ENCODE data around the gene ROBO2. TPM values are rescaled to one million over a fixed set of nuclear protein-coding genes. Genes with fewer than 3 reads are reported as not detected.

Gene ROBO2
- total RNA-seq, 4 donors from 2014 or later = 0.20 to 0.41 (median 0.32) TPM; not detected in 1

DNA sequence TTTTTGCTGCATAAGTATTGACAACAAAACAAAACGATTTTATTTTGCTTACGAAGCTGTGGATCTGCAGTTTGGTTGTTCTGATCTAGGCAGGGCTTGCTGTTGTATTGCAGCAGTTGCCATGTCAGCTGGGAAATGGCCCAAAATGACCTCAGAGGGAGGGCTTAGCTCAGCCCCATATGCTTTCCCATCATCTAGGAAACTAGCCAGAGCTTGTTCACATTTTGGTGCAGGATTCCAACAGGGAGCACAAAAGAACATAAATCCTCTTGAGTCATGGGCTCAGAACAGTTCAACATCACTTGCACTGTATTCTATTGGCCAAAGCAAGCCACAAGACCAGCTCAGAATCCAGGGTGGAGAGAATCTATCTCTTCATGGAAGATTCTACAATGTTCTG, 42.2 kb upstream of the ROBO2 start:
- intact Hi-C loops (cut with DNase I; ENCODE audit: low total_unique reads) = no loop called here
- no peaks in the 10 kb centered on the region for H3K9me3 ChIP-seq
- no peaks in the 10 kb centered on the region for H3K36me3 ChIP-seq
- in situ Hi-C loops (cut with MboI; ENCODE audit: low pct_ligation_motif_present in 1 of 4, low pct_unique_long_range_greater_than_20kb in 1 of 4, low sequenced_read_pairs in 3 of 4) = no loop called here
- whole genome bisulfite sequencing, 2 donors (ENCODE audit: low coverage in 1 of 2) = 61 to 70% methylated on average over 2 of the region's 2 CpGs
- no peak overlapping the region for H3K4me3 ChIP-seq
- DNase-seq = no peak
- no peak overlapping the region for H3K27ac ChIP-seq
- H3K27me3 ChIP-seq = no peaks in the 10 kb centered on the region
- no peaks in the 10 kb centered on the region for H3K4me1 ChIP-seq
- TF ChIP-seq POLR2AphosphoS5 (IDR thresholded peaks at IDR 0.05) = no peak
- TF ChIP-seq POLR2A (IDR thresholded peaks at IDR 0.05) = no peak
- no peak for TF ChIP-seq EP300 (IDR thresholded peaks at IDR 0.05; ENCODE audit: low read depth)
- TF ChIP-seq, protein P1, sequence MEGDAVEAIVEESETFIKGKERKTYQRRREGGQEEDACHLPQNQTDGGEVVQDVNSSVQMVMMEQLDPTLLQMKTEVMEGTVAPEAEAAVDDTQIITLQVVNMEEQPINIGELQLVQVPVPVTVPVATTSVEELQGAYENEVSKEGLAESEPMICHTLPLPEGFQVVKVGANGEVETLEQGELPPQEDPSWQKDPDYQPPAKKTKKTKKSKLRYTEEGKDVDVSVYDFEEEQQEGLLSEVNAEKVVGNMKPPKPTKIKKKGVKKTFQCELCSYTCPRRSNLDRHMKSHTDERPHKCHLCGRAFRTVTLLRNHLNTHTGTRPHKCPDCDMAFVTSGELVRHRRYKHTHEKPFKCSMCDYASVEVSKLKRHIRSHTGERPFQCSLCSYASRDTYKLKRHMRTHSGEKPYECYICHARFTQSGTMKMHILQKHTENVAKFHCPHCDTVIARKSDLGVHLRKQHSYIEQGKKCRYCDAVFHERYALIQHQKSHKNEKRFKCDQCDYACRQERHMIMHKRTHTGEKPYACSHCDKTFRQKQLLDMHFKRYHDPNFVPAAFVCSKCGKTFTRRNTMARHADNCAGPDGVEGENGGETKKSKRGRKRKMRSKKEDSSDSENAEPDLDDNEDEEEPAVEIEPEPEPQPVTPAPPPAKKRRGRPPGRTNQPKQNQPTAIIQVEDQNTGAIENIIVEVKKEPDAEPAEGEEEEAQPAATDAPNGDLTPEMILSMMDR (IDR thresholded peaks at IDR 0.05) = no peak

DNA sequence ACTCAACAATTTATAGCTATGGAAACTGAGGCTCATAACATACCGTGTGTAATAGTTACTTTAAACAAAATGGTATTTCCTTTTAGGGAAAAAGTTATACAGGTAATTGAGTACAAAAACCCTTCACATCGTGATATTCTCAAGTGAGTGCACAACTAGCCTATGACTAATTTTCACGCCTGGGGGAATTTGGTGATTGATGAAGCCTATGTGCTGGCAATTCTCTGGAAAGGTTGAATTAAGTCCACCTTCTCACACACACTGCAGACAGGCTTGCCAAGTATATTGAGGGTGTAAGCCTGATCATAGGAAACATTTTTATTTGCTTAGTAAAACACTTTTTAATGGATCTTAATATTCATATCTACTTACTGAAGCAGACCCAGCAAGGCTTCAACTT, 41.3 kb upstream of the ROBO2 start:
- no peak for DNase-seq
- Histone ChIP-seq H3K4me3 (no peak overlapping the region), H3K27ac (no peak overlapping the region), H3K9me3 (no peaks in the 10 kb centered on the region), H3K4me1 (no peaks in the 10 kb centered on the region), H3K27me3 (no peaks in the 10 kb centered on the region), H3K36me3 (no peaks in the 10 kb centered on the region)
- TF ChIP-seq, protein P1 (IDR thresholded peaks at IDR 0.05) = no peak
- TF ChIP-seq EP300 (IDR thresholded peaks at IDR 0.05; ENCODE audit: low read depth) = no peak
- no peak for TF ChIP-seq POLR2AphosphoS5 (IDR thresholded peaks at IDR 0.05)
- TF ChIP-seq POLR2A (IDR thresholded peaks at IDR 0.05) = no peak
- in situ Hi-C loops (cut with MboI; ENCODE audit: low pct_ligation_motif_present in 1 of 4, low pct_unique_long_range_greater_than_20kb in 1 of 4, low sequenced_read_pairs in 3 of 4) (no loop called here), intact Hi-C loops (cut with DNase I; ENCODE audit: low total_unique reads) (no loop called here)
- WGBS, 2 donors (ENCODE audit: low coverage in 1 of 2) = 81 to 92% methylated on average over 2 to 3 of the region's 3 CpGs

DNA sequence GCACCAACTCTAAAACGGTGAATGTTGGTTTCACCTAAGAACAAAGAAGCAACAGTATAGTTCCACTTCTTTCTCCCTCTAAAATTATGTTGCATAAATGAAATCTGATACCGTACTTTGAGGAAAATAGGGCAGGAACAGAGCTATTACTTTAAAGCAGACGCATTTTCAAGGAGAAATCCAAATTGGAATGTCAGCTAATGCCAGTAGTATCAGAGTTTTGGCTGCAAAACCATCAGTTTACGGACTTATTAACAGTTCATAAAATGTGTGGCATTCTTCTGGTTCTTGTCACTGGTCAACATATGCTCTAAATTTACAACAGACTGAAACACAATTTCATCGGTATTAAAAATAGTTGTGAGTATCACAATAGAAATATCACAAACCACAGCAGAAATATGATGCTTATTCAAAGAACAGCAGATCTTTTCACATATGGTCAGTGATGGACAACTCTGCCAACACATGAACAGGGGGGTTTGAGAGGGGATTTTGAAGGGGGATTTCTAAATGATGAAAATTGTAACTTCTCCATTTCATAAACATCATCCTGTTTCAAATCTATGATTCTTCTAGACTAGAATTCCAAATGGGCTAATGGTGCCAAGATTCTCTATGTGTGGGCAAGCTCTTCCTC, 38.7 kb upstream of the ROBO2 start:
- no peak for DNase-seq
- Histone ChIP-seq H3K4me1 (no peaks in the 10 kb centered on the region), H3K27me3 (no peaks in the 10 kb centered on the region), H3K36me3 (no peaks in the 10 kb centered on the region), H3K4me3 (no peak overlapping the region), H3K9me3 (no peaks in the 10 kb centered on the region), H3K27ac (no peak overlapping the region)
- no peak for TF ChIP-seq POLR2A (IDR thresholded peaks at IDR 0.05)
- no peak for TF ChIP-seq EP300 (IDR thresholded peaks at IDR 0.05; ENCODE audit: low read depth)
- TF ChIP-seq, protein P1 (IDR thresholded peaks at IDR 0.05) = no peak
- no peak for TF ChIP-seq POLR2AphosphoS5 (IDR thresholded peaks at IDR 0.05)
- in situ Hi-C loops (cut with MboI; ENCODE audit: low pct_ligation_motif_present in 1 of 4, low pct_unique_long_range_greater_than_20kb in 1 of 4, low sequenced_read_pairs in 3 of 4) = no loop called here
- WGBS, 2 donors (ENCODE audit: low coverage in 1 of 2) = 48 to 81% methylated on average over 5 of the region's 5 CpGs
- intact Hi-C loops (cut with DNase I; ENCODE audit: low total_unique reads) = no loop called here

DNA sequence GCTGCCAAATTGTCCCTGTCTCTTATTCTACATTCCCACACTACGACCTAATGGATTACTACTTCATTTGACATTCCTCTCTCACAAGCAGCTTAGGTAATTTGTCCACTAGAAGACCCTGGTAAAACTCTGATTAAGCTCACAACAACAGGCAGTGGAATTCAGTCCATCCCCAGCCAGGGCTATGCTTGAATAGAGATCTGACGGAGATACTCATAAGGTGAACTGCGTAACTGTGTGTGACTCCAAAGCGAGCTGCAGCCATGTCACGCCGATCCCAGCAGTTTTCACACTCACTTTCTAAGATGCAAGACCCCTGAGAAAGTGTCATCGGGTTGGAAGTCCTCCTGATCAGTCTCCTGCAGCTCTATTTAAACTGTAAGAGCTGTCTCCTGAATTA, 25.7 kb upstream of the ROBO2 start:
- Histone ChIP-seq H3K27ac (no peak overlapping the region), H3K27me3 (no peaks in the 10 kb centered on the region), H3K36me3 (no peaks in the 10 kb centered on the region), H3K4me1 (no peaks in the 10 kb centered on the region), H3K9me3 (no peaks in the 10 kb centered on the region), H3K4me3 (no peak overlapping the region)
- no peak for DNase-seq
- TF ChIP-seq, protein P1 (IDR thresholded peaks at IDR 0.05) = no peak
- TF ChIP-seq EP300 (IDR thresholded peaks at IDR 0.05; ENCODE audit: low read depth) = no peak
- no peak for TF ChIP-seq POLR2AphosphoS5 (IDR thresholded peaks at IDR 0.05)
- no peak for TF ChIP-seq POLR2A (IDR thresholded peaks at IDR 0.05)
- 50 to 72% methylated on average over 1 to 7 of the region's 7 CpGs for WGBS, 2 donors (ENCODE audit: low coverage in 1 of 2)
- in situ Hi-C loops (cut with MboI; ENCODE audit: low pct_ligation_motif_present in 1 of 4, low pct_unique_long_range_greater_than_20kb in 1 of 4, low sequenced_read_pairs in 3 of 4) = no loop called here
- intact Hi-C loops (cut with DNase I; ENCODE audit: low total_unique reads) = no loop called here
